Right lobe of liver (tissue), 6 donors: ENCODE data around the gene DGLUCY. TPM values are rescaled to one million over a fixed set of nuclear protein-coding genes. Genes with fewer than 3 reads are reported as not detected.

Experiments
- ATAC-seq, 4 donors: fragments of 200-7000 bp; cut with Tn5 transposase; one replicate each; pipeline ENCODE4 v1.9.1; 2020; ENCODE audit warnings: mild to moderate bottlenecking in 4 of 4, moderate library complexity in 4 of 4
- DNase-seq, 3 donors: peaks; one replicate each; pipeline ENCODE4 v3.0.0-alpha.2; 2020
- H3K27ac ChIP-seq, 3 donors: fragments of 200-600 bp; one replicate each; pipeline ENCODE4 v1.8.0; 2022
- H3K27me3 ChIP-seq, 2 donors: fragments of 200-600 bp; one replicate each; pipeline ENCODE4 v1.8.0; 2022
- H3K36me3 ChIP-seq, 4 donors: fragments of 200-600 bp; sonication (generic) in 1 of 4; one replicate each; pipeline versions ENCODE4 v1.5.1 to v1.8.0; 2017 to 2022; ENCODE audit warnings: control low read depth in 1 of 4
- H3K4me1 ChIP-seq, 4 donors: fragments of 200-600 bp; sonication (generic) in 1 of 4; one replicate each; pipeline versions ENCODE4 v1.5.1 to v1.8.0; 2017 to 2022; ENCODE audit warnings: control low read depth in 1 of 4
- H3K4me3 ChIP-seq, 3 donors: fragments of 200-600 bp; one replicate each; pipeline ENCODE4 v1.8.0; 2022
- H3K9me3 ChIP-seq, 4 donors: fragments of 200-600 bp; sonication (generic) in 1 of 4; one replicate each; pipeline versions ENCODE4 v1.5.1 to v1.8.0; 2017 to 2022; ENCODE audit warnings: control low read depth in 1 of 4
- CTCF ChIP-seq, 4 donors: fragments of 200-600 bp in 3 of 4; fragments of 450-650 bp in 1 of 4; IDR thresholded peaks; one replicate each; pipeline versions ENCODE4 v1.5.1 to v1.8.0; 2016 to 2022; ENCODE audit warnings: antibody characterized with exemption in 4 of 4, mild to moderate bottlenecking in 2 of 4
- POLR2A ChIP-seq: fragments of 450-650 bp; IDR thresholded peaks from one replicate; pipeline ENCODE4 v1.6.1; 2017; ENCODE audit warnings: antibody characterized with exemption, mild to moderate bottlenecking
- WGBS: methylation state at CpG from one replicate; pipeline ENCODE4 v1.1.6; 2018; ENCODE audit warnings: low coverage, low lambda C conversion rate; ENCODE audit not compliant: insufficient coverage; ENCODE audit errors: missing lambda C conversion rate; 5-methylcytosine and 5-hydroxymethylcytosine counted together
- intact Hi-C, 2 donors: fragments of 100-400 bp; cut with DNase I; formaldehyde crosslinking; loops; one replicate each; pipeline versions ENCODE4 v1.11.2 to v1.14.1; 2022
- total RNA-seq, 6 experiments: library from RNA; depleted of rRNA in 2 of 6; stranded (reverse); fragments of >200 nt in 2 of 6; fragmentation: NEBNext Ultra II Directional in 3 of 6; extraction: Animal tissue kit (Norgen Biotek cat#: 25700) in 3 of 6; gene quantifications; one replicate each; pipeline versions ENCODE4 v1.1.0 to v1.2.4, GENCODE V29; 2016 to 2023
- donor health status: DM: no; HTN: yes; CAD: no.
- donor health status: DM: no; HTN: no; CAD: no.
- donor health status: DM: no; HTN: no; CAD: no.
- donor health status: DM: no; HTN: yes; CAD: no.
- donor health status: DM: no; HTN: yes; CAD: no.

DGLUCY gene
- total RNA-seq, 6 experiments from 2014 or later: 26.7 to 55.6 (median 39.8) TPM

GRCh38 chr14:91098591-91098990 is 15.3 kb upstream of the DGLUCY start:
- no peaks in the 10 kb centered on the region for H3K27me3 ChIP-seq

GRCh38 chr14:91100102-91100501 is 13.8 kb upstream of the DGLUCY start:
- Histone ChIP-seq H3K27me3 (no peaks in the 10 kb centered on the region), H3K27ac (no peak overlapping the region), H3K36me3 (no peaks in the 10 kb centered on the region), H3K4me1 (no peaks in the 10 kb centered on the region), H3K4me3 (no peak overlapping the region), H3K9me3 (no peaks in the 10 kb centered on the region)
- TF ChIP-seq POLR2A (no peak), CTCF (IDR thresholded peaks at IDR 0.05) (no peak)
- 75% methylated on average over 5 of the region's 5 CpGs for WGBS
- DNase-seq (no peak), ATAC-seq (no peak)
- intact Hi-C loops: no loop called here

More at GRCh38 chr14:91098591-91098990, 15.3 kb upstream of the DGLUCY start:
- Histone ChIP-seq H3K27ac (no peak overlapping the region), H3K4me3 (no peak overlapping the region), H3K4me1 (no peaks in the 10 kb centered on the region), H3K9me3 (no peaks in the 10 kb centered on the region), H3K36me3 (no peaks in the 10 kb centered on the region)
- ATAC-seq (peak in 1 of 4 donors; percentile 32), DNase-seq (no peak)
- intact Hi-C loops: no loop called here
- TF ChIP-seq CTCF (IDR thresholded peaks at IDR 0.05) (no peak), POLR2A (no peak)
- WGBS: 52% methylated on average over 3 of the region's 3 CpGs

GRCh38 chr14:91103116-91103515 is 10.8 kb upstream of the DGLUCY start:
- DNase-seq (peak in 1 of 3 donors; percentile 5), ATAC-seq (no peak)
- no peaks in the 10 kb centered on the region for H3K27me3 ChIP-seq
- 90% methylated on average over 5 of the region's 8 CpGs for WGBS
- H3K4me1 ChIP-seq: no peaks in the 10 kb centered on the region
- no peaks in the 10 kb centered on the region for H3K9me3 ChIP-seq
- intact Hi-C loops: no loop called here
- no peak overlapping the region for H3K4me3 ChIP-seq
- H3K27ac ChIP-seq: no peak overlapping the region
- no peaks in the 10 kb centered on the region for H3K36me3 ChIP-seq
- TF ChIP-seq CTCF (IDR thresholded peaks at IDR 0.05): no peak
- no peak for TF ChIP-seq POLR2A

GRCh38 chr14:91108941-91109611 is 4.8 kb upstream of the DGLUCY start:
- WGBS: 48% methylated on average over 3 of the region's 7 CpGs
- Histone ChIP-seq H3K4me3 (no peak overlapping the region), H3K9me3 (no peaks in the 10 kb centered on the region), H3K27ac (peak overlapping the region in 1 of 3 donors; percentile 13), H3K27me3 (no peaks in the 10 kb centered on the region), H3K36me3 (no peaks in the 10 kb centered on the region), H3K4me1 (peaks cover 0 to 6% (median 0%) of the 10 kb centered on the region in 4 donors)
- DNase-seq (no peak), ATAC-seq (no peak)
- no peak for TF ChIP-seq CTCF (IDR thresholded peaks at IDR 0.05)
- TF ChIP-seq POLR2A: no peak
- intact Hi-C loops: no loop called here
